Thyroid gland (tissue), 4 donors: ENCODE measurements around the gene CCNL1. TPM values are rescaled to one million over a fixed set of nuclear protein-coding genes. Genes with fewer than 3 reads are reported as not detected.

Experiments
- DNase-seq, 2 donors: peaks; one replicate each; pipeline ENCODE4 v3.0.0-alpha.2; 2019
- H3K27ac ChIP-seq, 3 donors: fragments of 200-600 bp; sonication (generic); 1 replicate in 2 of 3; 2 replicates in 1 of 3; pipeline ENCODE4 v1.5.1; 2016 to 2019; ENCODE audit warnings: mild to moderate bottlenecking in 1 of 3, moderate library complexity in 1 of 3
- H3K27me3 ChIP-seq: fragments of 200-600 bp; sonication (generic); one replicate; pipeline ENCODE4 v1.5.1; 2019
- H3K36me3 ChIP-seq, 2 donors: fragments of 200-600 bp; sonication (generic); one replicate each; pipeline ENCODE4 v1.5.1; 2016 to 2019
- H3K4me1 ChIP-seq, 2 donors: fragments of 200-600 bp; sonication (generic); one replicate each; pipeline ENCODE4 v1.5.1; 2017 to 2019
- H3K4me3 ChIP-seq, 3 donors: fragments of 200-600 bp; sonication (generic); replicated peaks in 1 of 3; 1 replicate in 2 of 3; 2 replicates in 1 of 3; pipeline ENCODE4 v1.5.1; 2016; ENCODE audit warnings: mild to moderate bottlenecking in 1 of 3
- H3K9me3 ChIP-seq: fragments of 200-600 bp; sonication (generic); one replicate; pipeline ENCODE4 v1.5.1; 2017
- CTCF ChIP-seq, 6 experiments: fragments of 200-600 bp in 3 of 6; fragments of 450-650 bp in 3 of 6; sonication (generic) in 3 of 6; IDR thresholded peaks; one replicate each; pipeline ENCODE4 v1.5.1; 2016 to 2019; ENCODE audit warnings: antibody characterized with exemption in 6 of 6, mild to moderate bottlenecking in 2 of 6, inconsistent platforms in 1 of 6, moderate library complexity in 1 of 6
- POLR2A ChIP-seq, 2 donors: fragments of 450-650 bp; IDR thresholded peaks; one replicate each; pipeline ENCODE4 v1.6.1; 2017; ENCODE audit warnings: antibody characterized with exemption in 2 of 2, mild to moderate bottlenecking in 2 of 2, moderate library complexity in 1 of 2
- WGBS, 2 donors: methylation state at CpG; one replicate each; pipeline ENCODE4 v1.1.5; 2017; 5-methylcytosine and 5-hydroxymethylcytosine counted together
- intact Hi-C: fragments of 100-400 bp; cut with DNase I; formaldehyde crosslinking; loops from one replicate; pipeline ENCODE4 v1.15.1; 2023
- total RNA-seq, 4 donors: library from RNA; depleted of rRNA; stranded (reverse); fragments of >200 nt; gene quantifications; one replicate each; pipeline ENCODE4 v1.2.3, GENCODE V29; 2016

The CCNL1 gene
- total RNA-seq, 4 donors from 2014 or later = 142 to 375 (median 227) TPM

GRCh38 chr3:157122832-157123427 lies 37.0 kb downstream of the CCNL1 start:
- Histone ChIP-seq H3K27me3 (no peaks in the 10 kb centered on the region), H3K4me1 (peaks cover 9 to 59% of the 10 kb centered on the region in 2 donors), H3K36me3 (no peaks in the 10 kb centered on the region), H3K4me3 (no peak overlapping the region), H3K9me3 (no peaks in the 10 kb centered on the region), H3K27ac (peak overlapping the region in 1 of 3 donors; percentile 95)
- DNase-seq = peak; percentile 35 to 39
- WGBS, 2 donors = 84 to 90% methylated on average over 3 of the region's 3 CpGs
- intact Hi-C loops = no loop called here
- TF ChIP-seq POLR2A (IDR thresholded peaks at IDR 0.05) = no peak
- no peak for TF ChIP-seq CTCF (IDR thresholded peaks at IDR 0.05)

GRCh38 chr3:157122116-157122515 lies 37.8 kb downstream of the CCNL1 start:
- no peaks in the 10 kb centered on the region for H3K9me3 ChIP-seq
- 52 to 92% methylated on average over 2 of the region's 2 CpGs for WGBS, 2 donors
- TF ChIP-seq POLR2A (IDR thresholded peaks at IDR 0.05) = no peak
- no peak for DNase-seq
- H3K27ac ChIP-seq = peak overlapping the region in 1 of 3 donors; percentile 95
- H3K4me1 ChIP-seq = peaks cover 3 to 51% of the 10 kb centered on the region in 2 donors
- intact Hi-C loops = no loop called here
- no peaks in the 10 kb centered on the region for H3K27me3 ChIP-seq
- H3K4me3 ChIP-seq = no peak overlapping the region
- no peaks in the 10 kb centered on the region for H3K36me3 ChIP-seq

- WGBS, 2 donors = 78 to 83% methylated on average over 1 of the region's 1 CpG
- no peaks in the 10 kb centered on the region for H3K27me3 ChIP-seq
- TF ChIP-seq POLR2A (IDR thresholded peaks at IDR 0.05) (no peak), CTCF (IDR thresholded peaks at IDR 0.05) (no peak)
- no peaks in the 10 kb centered on the region for H3K9me3 ChIP-seq
- DNase-seq = no peak
- no peaks in the 10 kb centered on the region for H3K36me3 ChIP-seq
- peaks cover 3 to 45% of the 10 kb centered on the region in 2 donors for H3K4me1 ChIP-seq
- peak overlapping the region in 1 of 3 donors; percentile 95 for H3K27ac ChIP-seq
- intact Hi-C loops = no loop called here
- H3K4me3 ChIP-seq = no peak overlapping the region
These were observed 38.4 kb downstream of the CCNL1 start for GRCh38 chr3:157121522-157121921.

- H3K36me3 ChIP-seq = no peaks in the 10 kb centered on the region
- no peaks in the 10 kb centered on the region for H3K9me3 ChIP-seq
- DNase-seq = peak; percentile 32 to 51
- H3K27me3 ChIP-seq = no peaks in the 10 kb centered on the region
- H3K4me3 ChIP-seq = no peak overlapping the region
- TF ChIP-seq CTCF (IDR thresholded peaks at IDR 0.05) (no peak), POLR2A (IDR thresholded peaks at IDR 0.05) (no peak)
- H3K4me1 ChIP-seq = peaks cover 3 to 35% of the 10 kb centered on the region in 2 donors
- 54 to 59% methylated on average over 23 to 33 of the region's 56 CpGs for WGBS, 2 donors
- peak overlapping the region in 1 of 3 donors; percentile 43 for H3K27ac ChIP-seq
- intact Hi-C loops = no loop called here
These were observed 39.7 kb downstream of the CCNL1 start for GRCh38 chr3:157120071-157120892.

- Histone ChIP-seq H3K27me3 (no peaks in the 10 kb centered on the region), H3K27ac (no peak overlapping the region), H3K4me1 (peaks cover 3 to 28% of the 10 kb centered on the region in 2 donors), H3K4me3 (no peak overlapping the region), H3K9me3 (no peaks in the 10 kb centered on the region), H3K36me3 (no peaks in the 10 kb centered on the region)
- no peak for DNase-seq
- no peak for TF ChIP-seq POLR2A (IDR thresholded peaks at IDR 0.05)
- intact Hi-C loops = no loop called here
- 90 to 93% methylated on average over 7 of the region's 7 CpGs for WGBS, 2 donors
These were observed 40.5 kb downstream of the CCNL1 start for GRCh38 chr3:157119369-157119951.
